HEK293 (cell line): ENCODE results near the gene ZFYVE21.
"Not testable (repeated sequence)": the region's sequence is repeated elsewhere in the genome, so short reads cannot be mapped to it uniquely, and the experiment has no call there.

Source experiments
- CTCF ChIA-PET: fragments of 350-600 bp; formaldehyde crosslinking; extraction: SDS; loops from one replicate; lab custom pipeline; 2021; ENCODE audit warnings: antibody characterized with exemption; lab: Yijun Ruan, JAX
- POLR2A ChIA-PET: fragments of 300-600 bp; formaldehyde crosslinking; extraction: SDS; loops from one replicate; lab custom pipeline; 2020; ENCODE audit warnings: antibody characterized with exemption, inconsistent platforms; lab: Yijun Ruan, JAX
- H3K27ac ChIP-seq: fragments of 200-500 bp; sonication (Bioruptor generic); 2 replicates; pipeline ENCODE4 v1.5.1; 2014; ENCODE audit warnings: low read depth, low read length, control low read depth, inconsistent platforms; ENCODE audit errors: extremely low read depth
- H3K36me3 ChIP-seq, 2 experiments: fragments of 200-500 bp in 1 of 2; sonication (Bioruptor generic) in 1 of 2; 1 replicate in 1 of 2; 2 replicates in 1 of 2; pipeline ENCODE4 v1.5.1; 2014 to 2017; ENCODE audit warnings: inconsistent platforms in 2 of 2, low read length in 2 of 2; ENCODE audit not compliant: control insufficient read depth in 2 of 2, insufficient read depth in 1 of 2
- H3K4me1 ChIP-seq: fragments of 200-500 bp; sonication (Bioruptor generic); 2 replicates; pipeline ENCODE4 v1.5.1; 2014; ENCODE audit warnings: mild to moderate bottlenecking, low read length, inconsistent platforms; ENCODE audit not compliant: control insufficient read depth, insufficient read depth
- H3K4me3 ChIP-seq: 2 replicates; pipeline ENCODE4 v1.5.1; 2011; ENCODE audit warnings: low read depth, mild to moderate bottlenecking, control low read depth, low read length, moderate library complexity
- H3K9me3 ChIP-seq: fragments of 200-500 bp; sonication (Bioruptor generic); 2 replicates; pipeline ENCODE4 v1.5.1; 2014; ENCODE audit warnings: low read depth, low read length, inconsistent platforms; ENCODE audit not compliant: control insufficient read depth, insufficient read depth
- BCL11A ChIP-seq: fragments of 450-650 bp; formaldehyde crosslinking; IDR thresholded peaks from 2 replicates; pipeline ENCODE4 v1.5.1; 2016; ENCODE audit warnings: low read depth, missing biosample characterization, missing genetic modification characterization
- EGR2 ChIP-seq: fragments of 450-650 bp; formaldehyde crosslinking; IDR thresholded peaks from 2 replicates; pipeline ENCODE4 v1.5.1; 2016; ENCODE audit warnings: low read depth, missing biosample characterization, missing genetic modification characterization
- KLF1 ChIP-seq: fragments of 450-650 bp; formaldehyde crosslinking; IDR thresholded peaks from 2 replicates; pipeline ENCODE4 v1.5.1; 2016; ENCODE audit warnings: missing biosample characterization, missing genetic modification characterization
- MYNN ChIP-seq: fragments of 450-650 bp; formaldehyde crosslinking; IDR thresholded peaks from 2 replicates; pipeline ENCODE4 v1.5.1; 2016; ENCODE audit warnings: missing biosample characterization, missing genetic modification characterization, borderline replicate concordance
- ZFP41 ChIP-seq: fragments of 450-650 bp; formaldehyde crosslinking; IDR thresholded peaks from 2 replicates; pipeline ENCODE4 v1.5.1; 2016; ENCODE audit warnings: missing biosample characterization, missing genetic modification characterization, borderline replicate concordance
- ZNF248 ChIP-seq: fragments of 450-650 bp; formaldehyde crosslinking; IDR thresholded peaks from 2 replicates; pipeline ENCODE4 v1.5.1; 2017; ENCODE audit warnings: missing biosample characterization, missing genetic modification characterization
- ZNF292 ChIP-seq: fragments of 450-650 bp; formaldehyde crosslinking; IDR thresholded peaks from 2 replicates; pipeline ENCODE4 v1.5.1; 2016; ENCODE audit warnings: low read depth, missing biosample characterization, missing genetic modification characterization, borderline replicate concordance
- ZNF341 ChIP-seq: fragments of 450-650 bp; formaldehyde crosslinking; IDR thresholded peaks from 2 replicates; pipeline ENCODE4; 2016; ENCODE audit warnings: low read depth, missing biosample characterization, missing genetic modification characterization
- ZNF48 ChIP-seq: fragments of 450-650 bp; formaldehyde crosslinking; IDR thresholded peaks from 2 replicates; pipeline ENCODE4 v1.5.1; 2016; ENCODE audit warnings: missing biosample characterization, missing genetic modification characterization
- ZNF501 ChIP-seq: fragments of 450-650 bp; formaldehyde crosslinking; IDR thresholded peaks from 2 replicates; pipeline ENCODE4 v1.5.1; 2016; ENCODE audit warnings: missing biosample characterization, missing genetic modification characterization
- ZNF561 ChIP-seq: fragments of 450-650 bp; IDR thresholded peaks from 2 replicates; pipeline ENCODE4 v1.5.1; 2018; ENCODE audit warnings: missing biosample characterization, missing genetic modification characterization, borderline replicate concordance
- ZNF664 ChIP-seq: fragments of 450-650 bp; formaldehyde crosslinking; IDR thresholded peaks from 2 replicates; pipeline ENCODE4 v1.5.1; 2016; ENCODE audit warnings: missing biosample characterization, missing genetic modification characterization
- ZNF677 ChIP-seq: fragments of 450-650 bp; IDR thresholded peaks from 2 replicates; pipeline ENCODE4 v1.5.0; 2018; ENCODE audit warnings: missing biosample characterization, mild to moderate bottlenecking, missing genetic modification characterization, moderate library complexity
- ZNF777 ChIP-seq: fragments of 450-650 bp; formaldehyde crosslinking; IDR thresholded peaks from 2 replicates; pipeline ENCODE4 v1.5.1; 2017; ENCODE audit warnings: missing biosample characterization, missing genetic modification characterization, borderline replicate concordance
- TF ChIP-seq, protein P1 (sequence below): fragments of 450-650 bp; formaldehyde crosslinking; conservative IDR thresholded peaks from 2 replicates; pipeline ENCODE4 v1.5.1; 2016; ENCODE audit warnings: low read depth, missing biosample characterization, missing genetic modification characterization
- TF ChIP-seq, protein P2 (sequence below): fragments of 450-650 bp; formaldehyde crosslinking; IDR thresholded peaks from 2 replicates; pipeline ENCODE4 v1.5.1; 2016; ENCODE audit warnings: missing biosample characterization, missing genetic modification characterization
- TF ChIP-seq, protein P3 (sequence below): fragments of 450-650 bp; formaldehyde crosslinking; IDR thresholded peaks from 2 replicates; pipeline ENCODE4 v1.5.1; 2016; ENCODE audit warnings: missing biosample characterization, missing genetic modification characterization
- TF ChIP-seq, protein P4 (sequence below): fragments of 450-650 bp; IDR thresholded peaks from 2 replicates; pipeline ENCODE4 v1.5.1; 2018; ENCODE audit warnings: missing biosample characterization, missing genetic modification characterization

Gene ZFYVE21

DNA sequence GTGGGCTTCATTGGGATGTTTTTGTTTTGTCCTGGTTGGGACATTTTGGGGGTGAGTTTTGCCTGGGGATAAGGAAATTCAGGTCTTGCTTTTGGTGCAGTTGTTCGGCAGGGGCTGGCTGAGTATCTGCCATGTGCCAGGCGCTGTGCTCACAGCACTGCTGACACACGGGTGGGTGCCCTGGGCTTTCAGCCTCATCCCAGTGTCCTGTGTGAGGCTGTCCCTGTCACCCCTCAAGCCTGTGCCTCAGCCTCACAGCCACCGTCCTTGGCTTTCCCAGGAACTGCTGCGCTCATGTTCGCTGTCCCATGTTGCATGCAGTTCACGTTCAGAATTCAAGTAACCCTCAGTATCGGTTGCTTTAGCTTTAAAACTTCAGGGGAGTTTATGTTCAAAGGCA, 25.3 kb upstream of the ZFYVE21 start:
- Histone ChIP-seq H3K36me3 (peaks cover 23 to 78% of the 10 kb centered on the region in 2 experiments), H3K4me1 (no peaks in the 10 kb centered on the region), H3K27ac (no peak overlapping the region), H3K4me3 (no peak overlapping the region), H3K9me3 (no peaks in the 10 kb centered on the region)
- POLR2A ChIA-PET = interaction anchor here (1.0 kb wide), 1 partner anchor 25 kb away, joined by 4 read pairs; the partner anchor contains the start of genes XRCC3 and ZFYVE21
- TF ChIP-seq BCL11A (tag by site-specific recombination) (no peak), ZNF501 (no peak), ZNF341 (no peak), ZNF292 (tag by site-specific recombination) (no peak), ZNF248 (tag by site-specific recombination) (no peak), KLF1 (no peak), ZFP41 (tag by site-specific recombination) (no peak)
- TF ChIP-seq, protein P1, sequence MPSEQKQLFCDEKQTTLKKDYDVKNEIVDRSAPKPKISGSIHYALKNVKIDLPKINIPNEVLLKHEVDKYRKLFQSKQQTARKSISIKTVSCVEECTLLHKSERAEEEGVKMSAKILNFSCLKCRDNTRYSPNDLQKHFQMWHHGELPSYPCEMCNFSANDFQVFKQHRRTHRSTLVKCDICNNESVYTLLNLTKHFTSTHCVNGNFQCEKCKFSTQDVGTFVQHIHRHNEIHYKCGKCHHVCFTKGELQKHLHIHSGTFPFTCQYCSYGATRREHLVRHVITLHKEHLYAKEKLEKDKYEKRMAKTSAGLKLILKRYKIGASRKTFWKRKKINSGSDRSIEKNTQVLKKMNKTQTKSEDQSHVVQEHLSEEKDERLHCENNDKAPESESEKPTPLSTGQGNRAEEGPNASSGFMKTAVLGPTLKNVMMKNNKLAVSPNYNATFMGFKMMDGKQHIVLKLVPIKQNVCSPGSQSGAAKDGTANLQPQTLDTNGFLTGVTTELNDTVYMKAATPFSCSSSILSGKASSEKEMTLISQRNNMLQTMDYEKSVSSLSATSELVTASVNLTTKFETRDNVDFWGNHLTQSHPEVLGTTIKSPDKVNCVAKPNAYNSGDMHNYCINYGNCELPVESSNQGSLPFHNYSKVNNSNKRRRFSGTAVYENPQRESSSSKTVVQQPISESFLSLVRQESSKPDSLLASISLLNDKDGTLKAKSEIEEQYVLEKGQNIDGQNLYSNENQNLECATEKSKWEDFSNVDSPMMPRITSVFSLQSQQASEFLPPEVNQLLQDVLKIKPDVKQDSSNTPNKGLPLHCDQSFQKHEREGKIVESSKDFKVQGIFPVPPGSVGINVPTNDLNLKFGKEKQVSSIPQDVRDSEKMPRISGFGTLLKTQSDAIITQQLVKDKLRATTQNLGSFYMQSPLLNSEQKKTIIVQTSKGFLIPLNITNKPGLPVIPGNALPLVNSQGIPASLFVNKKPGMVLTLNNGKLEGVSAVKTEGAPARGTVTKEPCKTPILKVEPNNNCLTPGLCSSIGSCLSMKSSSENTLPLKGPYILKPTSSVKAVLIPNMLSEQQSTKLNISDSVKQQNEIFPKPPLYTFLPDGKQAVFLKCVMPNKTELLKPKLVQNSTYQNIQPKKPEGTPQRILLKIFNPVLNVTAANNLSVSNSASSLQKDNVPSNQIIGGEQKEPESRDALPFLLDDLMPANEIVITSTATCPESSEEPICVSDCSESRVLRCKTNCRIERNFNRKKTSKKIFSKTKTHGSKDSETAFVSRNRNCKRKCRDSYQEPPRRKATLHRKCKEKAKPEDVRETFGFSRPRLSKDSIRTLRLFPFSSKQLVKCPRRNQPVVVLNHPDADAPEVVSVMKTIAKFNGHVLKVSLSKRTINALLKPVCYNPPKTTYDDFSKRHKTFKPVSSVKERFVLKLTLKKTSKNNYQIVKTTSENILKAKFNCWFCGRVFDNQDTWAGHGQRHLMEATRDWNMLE (tag by site-specific recombination) = no peak
- CTCF ChIA-PET = no interaction called here

DNA sequence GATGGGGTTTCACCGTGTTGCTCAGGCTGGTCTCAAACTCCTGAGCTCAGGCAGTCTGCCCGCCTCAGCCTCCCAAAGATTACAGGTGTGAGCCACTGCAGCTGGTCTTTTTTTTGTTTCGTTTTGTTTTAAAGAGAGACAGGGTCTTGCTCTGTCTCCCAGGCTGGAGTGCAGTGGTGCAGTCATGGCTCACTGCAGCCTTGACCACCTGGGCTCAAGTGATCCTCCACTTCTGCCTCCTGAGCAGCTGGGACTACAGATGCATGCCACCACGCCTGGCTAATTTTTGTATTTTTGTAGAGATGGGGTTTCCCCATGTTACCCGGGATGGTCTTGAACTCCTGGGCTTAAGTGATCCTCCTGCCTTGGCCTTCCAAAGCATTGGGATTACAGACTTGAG, 24.0 kb upstream of the ZFYVE21 start:
- CTCF ChIA-PET = interaction anchor here (0.6 to 1.4 kb wide), 3 partner anchors 12 to 134 kb away, joined by 3 read pairs; no protein-coding TSS in a partner anchor
- POLR2A ChIA-PET, H3K27ac ChIP-seq: not testable (repeated sequence)

DNA sequence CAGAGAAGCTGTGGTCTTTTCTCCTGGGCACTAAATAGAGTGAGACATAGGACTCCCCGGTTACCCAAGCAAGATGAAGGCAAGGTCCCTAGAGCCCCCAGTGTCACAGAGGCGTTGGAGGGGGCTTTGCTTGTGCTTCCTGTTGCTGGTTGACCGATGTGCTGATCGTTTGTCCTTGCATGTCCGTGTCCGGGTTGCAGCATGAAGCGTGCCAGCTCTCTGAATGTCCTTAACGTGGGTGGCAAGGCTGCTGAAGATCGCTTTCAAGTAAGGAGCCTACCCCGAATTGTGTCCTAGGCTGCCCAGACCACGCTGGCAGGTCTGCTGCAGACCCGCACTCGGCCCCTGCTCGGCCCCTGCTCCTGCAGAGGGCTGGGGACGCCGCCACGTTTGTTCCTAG, 23.5 kb upstream of the ZFYVE21 start:
- H3K36me3 ChIP-seq = peaks cover 20 to 66% of the 10 kb centered on the region in 2 experiments
- no peak overlapping the region for H3K27ac ChIP-seq
- TF ChIP-seq, protein P2, sequence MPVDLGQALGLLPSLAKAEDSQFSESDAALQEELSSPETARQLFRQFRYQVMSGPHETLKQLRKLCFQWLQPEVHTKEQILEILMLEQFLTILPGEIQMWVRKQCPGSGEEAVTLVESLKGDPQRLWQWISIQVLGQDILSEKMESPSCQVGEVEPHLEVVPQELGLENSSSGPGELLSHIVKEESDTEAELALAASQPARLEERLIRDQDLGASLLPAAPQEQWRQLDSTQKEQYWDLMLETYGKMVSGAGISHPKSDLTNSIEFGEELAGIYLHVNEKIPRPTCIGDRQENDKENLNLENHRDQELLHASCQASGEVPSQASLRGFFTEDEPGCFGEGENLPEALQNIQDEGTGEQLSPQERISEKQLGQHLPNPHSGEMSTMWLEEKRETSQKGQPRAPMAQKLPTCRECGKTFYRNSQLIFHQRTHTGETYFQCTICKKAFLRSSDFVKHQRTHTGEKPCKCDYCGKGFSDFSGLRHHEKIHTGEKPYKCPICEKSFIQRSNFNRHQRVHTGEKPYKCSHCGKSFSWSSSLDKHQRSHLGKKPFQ (tag by site-specific recombination) = no peak
- no peak for TF ChIP-seq ZNF248 (tag by site-specific recombination)
- no peak for TF ChIP-seq ZNF561 (tag by site-specific recombination)
- TF ChIP-seq, protein P3, sequence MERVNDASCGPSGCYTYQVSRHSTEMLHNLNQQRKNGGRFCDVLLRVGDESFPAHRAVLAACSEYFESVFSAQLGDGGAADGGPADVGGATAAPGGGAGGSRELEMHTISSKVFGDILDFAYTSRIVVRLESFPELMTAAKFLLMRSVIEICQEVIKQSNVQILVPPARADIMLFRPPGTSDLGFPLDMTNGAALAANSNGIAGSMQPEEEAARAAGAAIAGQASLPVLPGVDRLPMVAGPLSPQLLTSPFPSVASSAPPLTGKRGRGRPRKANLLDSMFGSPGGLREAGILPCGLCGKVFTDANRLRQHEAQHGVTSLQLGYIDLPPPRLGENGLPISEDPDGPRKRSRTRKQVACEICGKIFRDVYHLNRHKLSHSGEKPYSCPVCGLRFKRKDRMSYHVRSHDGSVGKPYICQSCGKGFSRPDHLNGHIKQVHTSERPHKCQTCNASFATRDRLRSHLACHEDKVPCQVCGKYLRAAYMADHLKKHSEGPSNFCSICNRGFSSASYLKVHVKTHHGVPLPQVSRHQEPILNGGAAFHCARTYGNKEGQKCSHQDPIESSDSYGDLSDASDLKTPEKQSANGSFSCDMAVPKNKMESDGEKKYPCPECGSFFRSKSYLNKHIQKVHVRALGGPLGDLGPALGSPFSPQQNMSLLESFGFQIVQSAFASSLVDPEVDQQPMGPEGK = no peak
- TF ChIP-seq EGR2 (tag by site-specific recombination) = no peak
- no peak for TF ChIP-seq ZNF777 (tag by site-specific recombination)
- no peak for TF ChIP-seq ZNF677 (tag by site-specific recombination)
- no peak for TF ChIP-seq MYNN (tag by site-specific recombination)
- TF ChIP-seq ZNF48 (tag by site-specific recombination) = no peak
- TF ChIP-seq ZNF664 (tag by site-specific recombination) = no peak
- TF ChIP-seq, protein P4, sequence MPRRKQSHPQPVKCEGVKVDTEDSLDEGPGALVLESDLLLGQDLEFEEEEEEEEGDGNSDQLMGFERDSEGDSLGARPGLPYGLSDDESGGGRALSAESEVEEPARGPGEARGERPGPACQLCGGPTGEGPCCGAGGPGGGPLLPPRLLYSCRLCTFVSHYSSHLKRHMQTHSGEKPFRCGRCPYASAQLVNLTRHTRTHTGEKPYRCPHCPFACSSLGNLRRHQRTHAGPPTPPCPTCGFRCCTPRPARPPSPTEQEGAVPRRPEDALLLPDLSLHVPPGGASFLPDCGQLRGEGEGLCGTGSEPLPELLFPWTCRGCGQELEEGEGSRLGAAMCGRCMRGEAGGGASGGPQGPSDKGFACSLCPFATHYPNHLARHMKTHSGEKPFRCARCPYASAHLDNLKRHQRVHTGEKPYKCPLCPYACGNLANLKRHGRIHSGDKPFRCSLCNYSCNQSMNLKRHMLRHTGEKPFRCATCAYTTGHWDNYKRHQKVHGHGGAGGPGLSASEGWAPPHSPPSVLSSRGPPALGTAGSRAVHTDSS = no peak

More for the DNA sequence above, 24.0 kb upstream of the ZFYVE21 start:
- H3K4me3 ChIP-seq, H3K4me1 ChIP-seq, H3K9me3 ChIP-seq: not testable (repeated sequence)
- H3K36me3 ChIP-seq = peaks cover 23 to 69% of the 10 kb centered on the region in 2 experiments

More for the DNA sequence above, 23.5 kb upstream of the ZFYVE21 start:
- Histone ChIP-seq H3K4me3 (no peak overlapping the region), H3K4me1 (peaks cover 11% of the 10 kb centered on the region), H3K9me3 (no peaks in the 10 kb centered on the region)
- ChIA-PET CTCF (interaction anchor here (1.4 kb wide), 1 partner anchor 12 kb away, joined by 3 read pairs; no protein-coding TSS in a partner anchor), POLR2A (no interaction called here)
